Left ventricle myocardium inferior (tissue), 1 donor: ENCODE results near the gene CORO2A. TPM values are rescaled to one million over a fixed set of nuclear protein-coding genes. Genes with fewer than 3 reads are reported as not detected.

Experiments
- DNase-seq: peaks from one replicate; pipeline ENCODE4 v3.0.0-alpha.2; 2020
- H3K27ac ChIP-seq: fragments of 200-600 bp; replicated peaks from 2 replicates; pipeline ENCODE4 v1.8.0; 2021
- H3K27me3 ChIP-seq: fragments of 200-600 bp; 2 replicates; pipeline ENCODE4 v1.8.0; 2021; ENCODE audit warnings: low read depth
- H3K36me3 ChIP-seq: fragments of 200-600 bp; 2 replicates; pipeline ENCODE4 v1.8.0; 2021
- H3K4me1 ChIP-seq: fragments of 200-600 bp; 2 replicates; pipeline ENCODE4 v1.8.0; 2021
- H3K4me3 ChIP-seq: fragments of 200-600 bp; 2 replicates; pipeline ENCODE4 v1.8.0; 2021; ENCODE audit warnings: mild to moderate bottlenecking, moderate library complexity
- H3K9me3 ChIP-seq: fragments of 200-600 bp; replicated peaks from 2 replicates; pipeline ENCODE4 v1.8.0; 2021
- intact Hi-C: fragments of 100-400 bp; cut with micrococcal nuclease; formaldehyde crosslinking; loops from one replicate; pipeline ENCODE4 v1.11.0; 2022
- total RNA-seq: library from RNA; stranded (reverse); fragmentation: NEBNext Ultra II Directional; extraction: Animal tissue kit (Norgen Biotek cat#: 25700); gene quantifications from one replicate; pipeline ENCODE4 v1.2.1, GENCODE V29; 2021
- TF ChIP-seq, protein P1 (sequence below): fragments of 200-600 bp; IDR thresholded peaks from 2 replicates; pipeline ENCODE4 v1.8.0; 2021; ENCODE audit warnings: antibody characterized with exemption, mild to moderate bottlenecking, borderline replicate concordance
- donor health status: DM: no; HTN: yes; CAD: no; lungs with severe emphysema.

CORO2A gene
- total RNA-seq, 1 donor from 2014 or later, result 0.14 TPM

DNA sequence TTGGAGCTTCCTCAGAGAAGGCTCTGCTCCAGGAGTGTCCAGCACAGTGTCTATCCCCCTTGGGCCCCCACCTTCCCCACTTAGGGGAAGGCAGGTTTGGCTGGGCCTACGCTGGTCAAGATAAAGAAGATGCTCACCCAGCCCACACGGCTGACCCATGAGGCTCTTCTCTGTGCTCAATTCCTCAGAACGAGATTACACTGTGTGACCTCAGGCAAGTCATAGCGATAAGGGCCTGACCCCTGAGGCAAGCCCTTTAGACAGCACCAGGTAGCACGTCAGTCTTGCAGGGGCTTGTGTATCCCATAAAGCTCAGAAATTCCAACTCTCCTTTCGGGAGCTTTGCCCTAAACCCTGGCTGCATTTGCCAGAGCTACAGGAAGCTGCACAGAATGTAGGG, 32.6 kb downstream of the CORO2A start:
- TF ChIP-seq, protein P1, sequence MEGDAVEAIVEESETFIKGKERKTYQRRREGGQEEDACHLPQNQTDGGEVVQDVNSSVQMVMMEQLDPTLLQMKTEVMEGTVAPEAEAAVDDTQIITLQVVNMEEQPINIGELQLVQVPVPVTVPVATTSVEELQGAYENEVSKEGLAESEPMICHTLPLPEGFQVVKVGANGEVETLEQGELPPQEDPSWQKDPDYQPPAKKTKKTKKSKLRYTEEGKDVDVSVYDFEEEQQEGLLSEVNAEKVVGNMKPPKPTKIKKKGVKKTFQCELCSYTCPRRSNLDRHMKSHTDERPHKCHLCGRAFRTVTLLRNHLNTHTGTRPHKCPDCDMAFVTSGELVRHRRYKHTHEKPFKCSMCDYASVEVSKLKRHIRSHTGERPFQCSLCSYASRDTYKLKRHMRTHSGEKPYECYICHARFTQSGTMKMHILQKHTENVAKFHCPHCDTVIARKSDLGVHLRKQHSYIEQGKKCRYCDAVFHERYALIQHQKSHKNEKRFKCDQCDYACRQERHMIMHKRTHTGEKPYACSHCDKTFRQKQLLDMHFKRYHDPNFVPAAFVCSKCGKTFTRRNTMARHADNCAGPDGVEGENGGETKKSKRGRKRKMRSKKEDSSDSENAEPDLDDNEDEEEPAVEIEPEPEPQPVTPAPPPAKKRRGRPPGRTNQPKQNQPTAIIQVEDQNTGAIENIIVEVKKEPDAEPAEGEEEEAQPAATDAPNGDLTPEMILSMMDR, result no peak
- H3K27me3 ChIP-seq, result peaks cover 8% of the 10 kb centered on the region
- no peak overlapping the region for H3K27ac ChIP-seq
- intact Hi-C loops, result no loop called here
- no peak for DNase-seq
- H3K9me3 ChIP-seq, result no peaks in the 10 kb centered on the region
- no peak overlapping the region for H3K4me3 ChIP-seq
- no peaks in the 10 kb centered on the region for H3K36me3 ChIP-seq
- no peaks in the 10 kb centered on the region for H3K4me1 ChIP-seq

DNA sequence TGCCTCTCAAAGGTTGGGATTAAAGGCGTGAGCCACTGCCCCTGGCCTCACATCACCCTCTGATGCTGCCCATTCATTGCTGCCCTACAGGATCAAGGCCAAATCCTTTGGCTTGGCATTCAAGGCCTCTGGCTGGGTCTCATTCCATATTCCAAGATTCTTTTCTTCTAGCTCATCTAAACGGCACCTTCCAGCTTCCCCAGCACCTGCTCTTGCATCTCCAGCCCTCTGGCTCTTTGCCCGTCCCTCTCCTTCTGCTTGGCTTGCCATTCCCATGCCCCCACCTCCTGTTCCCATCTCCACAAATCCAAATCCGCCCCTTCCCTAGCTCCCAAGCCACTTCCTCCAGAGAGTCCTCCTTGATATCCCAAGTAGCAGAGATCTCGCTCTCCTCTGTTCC, 33.1 kb downstream of the CORO2A start:
- Histone ChIP-seq H3K36me3 (no peaks in the 10 kb centered on the region), H3K27me3 (peaks cover 8% of the 10 kb centered on the region), H3K9me3 (no peaks in the 10 kb centered on the region), H3K4me3 (no peak overlapping the region), H3K27ac (no peak overlapping the region), H3K4me1 (no peaks in the 10 kb centered on the region)
- DNase-seq, result no peak
- intact Hi-C loops, result no loop called here
- TF ChIP-seq, protein P1, result no peak

DNA sequence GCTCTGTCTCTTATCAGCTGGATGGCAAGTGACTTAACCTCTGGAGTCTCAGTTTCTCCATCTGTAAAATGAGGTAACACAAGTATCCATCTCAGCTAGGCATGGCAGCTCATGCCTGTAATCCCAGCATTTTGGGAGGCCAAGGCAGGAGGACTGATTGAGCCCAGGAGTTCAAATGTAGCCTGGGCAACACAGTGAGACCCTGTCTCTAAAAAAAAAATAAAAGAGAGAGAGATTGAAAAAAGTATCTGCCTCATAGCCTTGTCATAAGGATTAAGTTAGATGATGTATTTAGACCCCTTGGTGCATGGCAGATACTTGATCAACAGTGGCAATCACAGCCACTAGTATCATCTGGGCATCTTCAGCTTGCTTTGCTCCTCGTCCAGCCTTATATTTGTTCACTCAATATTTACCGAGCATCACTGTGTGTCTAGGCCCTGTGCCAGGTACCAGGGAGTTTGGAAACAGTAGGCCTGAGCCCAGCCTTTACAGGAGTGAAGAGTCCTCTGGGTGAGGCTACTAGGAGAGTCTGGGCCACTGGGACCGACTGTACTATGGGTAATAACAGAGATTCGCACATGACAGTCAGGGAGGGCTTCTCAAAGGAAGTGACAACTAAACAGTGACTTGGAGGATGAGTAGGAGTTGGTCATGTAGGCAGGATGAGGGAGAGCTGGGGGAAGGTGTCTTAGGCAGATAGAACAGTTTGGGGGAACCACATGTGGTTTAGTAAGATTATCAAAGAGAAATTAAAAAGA, 34.2 kb downstream of the CORO2A start:
- Histone ChIP-seq H3K27ac (no peak overlapping the region), H3K36me3 (no peaks in the 10 kb centered on the region), H3K9me3 (no peaks in the 10 kb centered on the region), H3K27me3 (peaks cover 8% of the 10 kb centered on the region), H3K4me1 (no peaks in the 10 kb centered on the region), H3K4me3 (no peak overlapping the region)
- DNase-seq, result no peak
- TF ChIP-seq, protein P1, result no peak
- intact Hi-C loops, result no loop called here

DNA sequence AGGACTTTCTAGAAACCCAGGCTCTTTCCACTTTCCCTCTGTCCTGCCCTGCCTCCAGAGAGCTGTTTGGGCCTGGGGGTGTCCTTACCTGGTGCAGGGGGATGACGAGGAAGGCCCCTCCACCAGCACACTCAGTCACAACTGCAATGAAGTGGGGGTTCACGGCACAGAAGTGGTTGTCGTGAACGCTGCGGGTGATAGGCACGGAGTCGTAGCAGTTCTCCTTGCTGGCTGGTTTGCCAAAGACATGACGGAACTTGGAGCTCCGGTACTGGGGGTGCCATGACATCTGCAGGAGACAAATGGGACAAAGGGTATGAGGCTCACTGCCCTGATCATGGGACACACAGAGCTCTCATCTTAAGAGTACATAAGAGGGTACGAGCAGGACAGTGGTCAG, 35.1 kb downstream of the CORO2A start:
- no peak overlapping the region for H3K27ac ChIP-seq
- intact Hi-C loops, result no loop called here

DNA sequence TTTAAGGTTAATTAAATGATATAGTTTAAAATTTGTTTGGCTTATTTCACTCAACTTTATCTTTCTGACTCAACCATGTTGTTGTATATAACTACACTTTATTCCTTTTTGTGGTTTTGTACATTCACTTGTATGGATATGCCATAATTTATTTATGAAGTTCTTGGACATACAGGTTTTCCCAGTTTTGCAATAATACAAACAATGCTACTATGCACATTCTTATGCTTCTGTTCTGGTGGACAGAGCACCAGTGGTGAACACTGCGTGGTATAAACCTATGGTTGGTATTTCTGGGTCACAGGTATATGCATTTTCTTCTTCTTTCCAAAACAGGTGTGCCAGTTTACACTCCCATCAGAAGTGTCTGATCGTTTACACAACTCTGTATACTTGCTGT, 37.8 kb downstream of the CORO2A start:
- H3K4me3 ChIP-seq, result no peak overlapping the region
- intact Hi-C loops, result no loop called here
- no peak for DNase-seq
- peaks cover 2% of the 10 kb centered on the region for H3K27me3 ChIP-seq
- H3K4me1 ChIP-seq, result no peaks in the 10 kb centered on the region
- H3K9me3 ChIP-seq, result peaks cover 10% of the 10 kb centered on the region
- H3K27ac ChIP-seq, result no peak overlapping the region
- H3K36me3 ChIP-seq, result no peaks in the 10 kb centered on the region
- TF ChIP-seq, protein P1, result no peak

More for the DNA sequence above, 35.1 kb downstream of the CORO2A start:
- TF ChIP-seq, protein P1, result no peak
- peaks cover under 1% of the 10 kb centered on the region for H3K9me3 ChIP-seq
- peaks cover 8% of the 10 kb centered on the region for H3K27me3 ChIP-seq
- no peaks in the 10 kb centered on the region for H3K36me3 ChIP-seq
- DNase-seq, result no peak
- H3K4me1 ChIP-seq, result no peaks in the 10 kb centered on the region
- no peak overlapping the region for H3K4me3 ChIP-seq
